Suprapubic skin (tissue), 3 donors: ENCODE measurements around the gene BCKDHA.
"Not testable (repeated sequence)": the region's sequence is repeated elsewhere in the genome, so short reads cannot be mapped to it uniquely, and the experiment has no call there.

ENCODE experiments used
- CTCF ChIP-seq, 2 donors: fragments of 200-600 bp in 1 of 2; fragments of 450-650 bp in 1 of 2; sonication (generic) in 1 of 2; IDR thresholded peaks; one replicate each; pipeline ENCODE4 v1.5.1; 2016 to 2019; ENCODE audit warnings: antibody characterized with exemption in 2 of 2, mild to moderate bottlenecking in 1 of 2, moderate library complexity in 1 of 2
- EP300 ChIP-seq: sonication (generic); formaldehyde crosslinking; IDR thresholded peaks from one replicate; pipeline ENCODE4 v1.6.1; 2017; ENCODE audit warnings: antibody characterized with exemption

GRCh38 chr19:41381536-41381935, 16.1 kb upstream of the BCKDHA start:
- not testable (repeated sequence) for TF ChIP-seq CTCF (IDR thresholded peaks at IDR 0.05); EP300
